ENCODE results near the gene ADAM29.

The ADAM29 gene

DNA sequence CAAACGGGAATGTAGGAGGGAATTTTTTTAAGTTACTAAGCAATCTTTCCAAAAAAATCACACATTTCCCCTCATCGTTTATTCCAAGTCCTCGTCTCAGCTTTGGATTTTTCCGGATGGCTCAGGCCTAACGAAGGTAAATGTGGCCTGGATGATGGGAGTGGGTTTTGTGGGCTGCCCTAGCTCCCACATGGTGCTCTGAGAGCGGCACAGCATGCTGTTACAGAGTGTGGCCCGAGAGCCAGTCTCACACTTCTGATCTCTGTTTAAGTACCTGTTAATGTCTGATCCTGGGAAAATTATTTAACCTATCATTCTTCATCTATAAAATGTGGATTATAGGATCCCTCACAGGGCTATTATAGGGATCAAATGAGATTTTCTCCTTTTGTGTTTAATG is 38.2 kb upstream of the ADAM29 start:
- no peak overlapping the region for H3K4me3 ChIP-seq (ENCODE audit: low read depth, low read length)
- H3K27me3 ChIP-seq, result no peaks in the 10 kb centered on the region
- no peaks in the 10 kb centered on the region for H3K9me3 ChIP-seq
- no peaks in the 10 kb centered on the region for H3K36me3 ChIP-seq
- H3K4me1 ChIP-seq, result no peaks in the 10 kb centered on the region
- TF ChIP-seq, protein P1, sequence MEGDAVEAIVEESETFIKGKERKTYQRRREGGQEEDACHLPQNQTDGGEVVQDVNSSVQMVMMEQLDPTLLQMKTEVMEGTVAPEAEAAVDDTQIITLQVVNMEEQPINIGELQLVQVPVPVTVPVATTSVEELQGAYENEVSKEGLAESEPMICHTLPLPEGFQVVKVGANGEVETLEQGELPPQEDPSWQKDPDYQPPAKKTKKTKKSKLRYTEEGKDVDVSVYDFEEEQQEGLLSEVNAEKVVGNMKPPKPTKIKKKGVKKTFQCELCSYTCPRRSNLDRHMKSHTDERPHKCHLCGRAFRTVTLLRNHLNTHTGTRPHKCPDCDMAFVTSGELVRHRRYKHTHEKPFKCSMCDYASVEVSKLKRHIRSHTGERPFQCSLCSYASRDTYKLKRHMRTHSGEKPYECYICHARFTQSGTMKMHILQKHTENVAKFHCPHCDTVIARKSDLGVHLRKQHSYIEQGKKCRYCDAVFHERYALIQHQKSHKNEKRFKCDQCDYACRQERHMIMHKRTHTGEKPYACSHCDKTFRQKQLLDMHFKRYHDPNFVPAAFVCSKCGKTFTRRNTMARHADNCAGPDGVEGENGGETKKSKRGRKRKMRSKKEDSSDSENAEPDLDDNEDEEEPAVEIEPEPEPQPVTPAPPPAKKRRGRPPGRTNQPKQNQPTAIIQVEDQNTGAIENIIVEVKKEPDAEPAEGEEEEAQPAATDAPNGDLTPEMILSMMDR (IDR thresholded peaks at IDR 0.05; ENCODE audit: low read depth, low read length), result no peak
- no peak for DNase-seq

DNA sequence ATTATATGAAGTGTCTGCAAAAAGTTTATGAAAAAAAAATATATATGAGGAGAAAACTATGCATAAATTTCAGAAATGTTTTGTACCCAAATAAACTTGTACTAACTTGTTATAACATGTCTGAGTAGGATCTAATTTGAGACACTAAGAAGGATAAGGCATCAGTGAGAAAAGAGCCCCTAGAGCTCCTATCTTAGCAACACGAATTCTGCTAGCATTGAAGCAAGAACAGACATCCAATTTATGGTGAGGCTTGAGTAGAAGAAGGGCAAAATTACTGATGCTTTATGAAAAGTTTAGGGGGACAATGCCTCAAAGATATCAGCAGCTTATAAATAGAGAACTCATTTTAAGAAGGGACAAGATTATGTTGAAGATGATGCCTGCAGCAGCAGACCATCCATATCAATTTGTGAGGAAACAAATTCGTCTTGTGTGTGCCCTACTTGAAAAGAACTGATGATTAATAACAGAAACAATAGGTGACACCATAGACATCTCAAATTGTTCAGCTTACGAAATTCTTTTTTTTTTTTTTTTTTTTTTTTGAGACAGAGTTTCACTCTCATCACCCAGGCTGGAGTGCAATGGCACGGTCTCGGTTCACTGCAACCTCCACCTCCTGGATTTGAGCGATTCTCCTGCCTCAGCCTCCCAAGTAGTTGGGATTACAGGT is 35.7 kb upstream of the ADAM29 start:
- TF ChIP-seq, protein P1 (IDR thresholded peaks at IDR 0.05; ENCODE audit: low read depth, low read length), result no peak
- no peak for DNase-seq
- Histone ChIP-seq H3K4me1 (no peaks in the 10 kb centered on the region), H3K36me3 (no peaks in the 10 kb centered on the region), H3K9me3 (no peaks in the 10 kb centered on the region), H3K27me3 (no peaks in the 10 kb centered on the region), H3K4me3 (ENCODE audit: low read depth, low read length) (no peak overlapping the region)

DNA sequence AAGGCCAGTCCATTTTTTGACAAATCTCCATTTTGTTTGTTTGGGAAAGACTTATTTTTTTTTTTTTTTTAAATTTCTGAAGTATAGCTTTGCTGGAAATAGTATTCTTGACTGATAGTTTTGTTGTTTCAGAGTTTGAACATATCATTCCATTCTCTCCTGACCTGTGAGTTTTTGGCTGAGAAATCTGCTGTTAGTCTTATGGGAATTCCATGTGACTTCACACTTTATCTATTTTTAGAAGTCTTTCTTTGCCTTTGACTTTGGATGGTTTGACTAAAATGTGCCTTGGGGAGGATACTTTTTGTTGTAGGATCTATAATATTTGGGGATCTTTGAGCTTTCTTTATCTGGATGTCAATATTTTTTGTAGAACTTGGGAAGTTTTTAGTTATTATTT is 10.7 kb upstream of the ADAM29 start:
- TF ChIP-seq, protein P1 (IDR thresholded peaks at IDR 0.05; ENCODE audit: low read depth, low read length), result no peak
- Histone ChIP-seq H3K4me1 (no peaks in the 10 kb centered on the region), H3K36me3 (no peaks in the 10 kb centered on the region), H3K27me3 (no peaks in the 10 kb centered on the region), H3K4me3 (ENCODE audit: low read depth, low read length) (no peak overlapping the region), H3K9me3 (no peaks in the 10 kb centered on the region; the same call in 1 of the 2 replicates)
- DNase-seq, result no peak

DNA sequence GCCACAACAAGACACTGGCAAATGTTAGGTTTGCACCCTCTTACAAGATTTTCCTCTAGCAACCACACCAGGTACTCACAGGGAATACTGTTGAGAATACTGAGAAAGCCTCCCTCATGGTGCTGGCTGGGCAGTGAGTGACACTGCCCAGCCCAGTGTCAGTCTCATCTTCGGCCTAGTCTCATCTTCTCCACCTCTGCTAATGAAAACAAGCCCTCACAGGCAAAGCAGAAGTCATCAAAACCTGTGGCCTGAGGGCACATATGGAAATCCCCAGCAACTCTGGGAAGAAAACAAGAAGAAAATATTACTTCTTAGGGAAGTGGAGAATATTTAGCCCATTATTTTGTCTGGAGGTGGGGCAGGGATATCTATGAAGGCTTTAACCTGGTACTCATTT is 7.9 kb upstream of the ADAM29 start:
- TF ChIP-seq, protein P1 (IDR thresholded peaks at IDR 0.05; ENCODE audit: low read depth, low read length), result no peak
- Histone ChIP-seq H3K4me3 (ENCODE audit: low read depth, low read length) (no peak overlapping the region), H3K27me3 (no peaks in the 10 kb centered on the region), H3K9me3 (no peaks in the 10 kb centered on the region; the same call in 1 of the 2 replicates), H3K4me1 (no peaks in the 10 kb centered on the region), H3K36me3 (no peaks in the 10 kb centered on the region)
- no peak for DNase-seq

DNA sequence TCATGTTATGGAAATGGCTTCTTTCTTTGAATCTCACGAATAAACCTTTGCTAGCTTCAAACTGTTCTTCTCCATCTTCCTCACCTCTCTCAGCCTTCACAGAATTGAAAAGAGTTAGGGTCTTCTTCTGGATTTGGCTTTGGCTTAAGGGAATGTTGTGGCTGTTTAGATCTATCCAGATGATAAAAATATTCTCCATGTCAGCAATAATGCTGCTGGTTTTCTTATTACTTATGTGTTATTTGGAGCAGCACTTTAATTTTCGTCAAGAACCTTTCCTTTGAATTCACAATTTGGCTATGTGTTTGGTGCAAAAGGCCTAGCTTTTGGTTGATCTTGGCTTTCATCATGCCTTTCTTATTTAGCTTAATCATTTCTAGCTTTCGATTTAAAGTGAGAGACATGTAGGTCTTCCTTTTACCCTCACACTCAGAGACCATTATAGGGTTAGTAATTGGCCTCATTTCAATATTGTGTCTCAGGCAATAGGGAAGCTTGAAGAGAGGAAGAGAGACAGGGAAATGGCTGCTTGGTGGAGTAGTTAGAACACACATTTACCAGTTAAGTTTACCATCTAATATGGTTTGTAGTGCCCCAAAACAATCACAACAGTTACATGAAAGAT is 5.1 kb upstream of the ADAM29 start:
- DNase-seq, result no peak
- TF ChIP-seq, protein P1 (IDR thresholded peaks at IDR 0.05; ENCODE audit: low read depth, low read length), result no peak
- H3K36me3 ChIP-seq, result no peaks in the 10 kb centered on the region
- H3K4me1 ChIP-seq, result no peaks in the 10 kb centered on the region
- no peaks in the 10 kb centered on the region; the same call in 1 of the 2 replicates for H3K9me3 ChIP-seq
- H3K4me3 ChIP-seq (ENCODE audit: low read depth, low read length), result no peak overlapping the region
- H3K27me3 ChIP-seq, result no peaks in the 10 kb centered on the region

DNA sequence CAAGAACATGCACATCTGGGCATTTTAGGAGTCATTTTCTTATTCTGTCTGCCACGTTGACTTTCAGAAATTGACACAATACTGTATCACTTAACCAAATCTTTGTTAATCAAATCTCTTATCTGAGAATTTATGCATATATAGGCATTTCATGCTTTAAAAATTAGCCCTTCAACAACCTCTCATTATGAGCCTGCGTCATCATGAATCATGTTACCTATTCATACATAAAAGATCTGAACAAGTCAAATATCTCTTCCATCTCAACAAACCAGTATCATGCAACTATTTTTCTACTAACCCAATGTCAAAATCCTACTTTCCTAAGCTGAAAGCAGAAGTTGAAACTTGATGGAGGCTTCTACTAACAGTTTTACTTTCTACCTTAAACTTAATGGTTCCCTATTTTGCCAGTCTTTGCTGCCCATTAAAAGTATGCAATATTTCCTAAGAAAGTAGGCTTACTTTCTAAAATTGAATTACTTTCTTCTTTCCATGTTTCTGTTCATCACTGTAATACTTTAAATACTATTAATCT is 1.8 kb downstream of the ADAM29 start:
- H3K4me1 ChIP-seq, result no peaks in the 10 kb centered on the region
- TF ChIP-seq, protein P1 (IDR thresholded peaks at IDR 0.05; ENCODE audit: low read depth, low read length), result no peak
- DNase-seq, result no peak
- H3K4me3 ChIP-seq (ENCODE audit: low read depth, low read length), result no peak overlapping the region
- no peaks in the 10 kb centered on the region for H3K27me3 ChIP-seq
- H3K9me3 ChIP-seq, result no peaks in the 10 kb centered on the region
- no peaks in the 10 kb centered on the region for H3K36me3 ChIP-seq
